Tibial artery (tissue), 4 donors: ENCODE data around the gene USH1G.

Experiments
- DNase-seq, 2 donors: peaks; one replicate each; pipeline ENCODE4 v3.0.0-alpha.2; 2019
- H3K27ac ChIP-seq, 2 donors: fragments of 200-600 bp; sonication (generic) in 1 of 2; 1 replicate in 1 of 2; 2 replicates in 1 of 2; pipeline ENCODE4 v1.5.1; 2018 to 2019; ENCODE audit warnings: mild to moderate bottlenecking in 1 of 2
- H3K27me3 ChIP-seq, 2 donors: fragments of 200-600 bp; sonication (generic) in 1 of 2; one replicate each; pipeline versions ENCODE4 v1.5.1 to v1.6.0; 2016 to 2019
- H3K36me3 ChIP-seq, 3 donors: fragments of 200-600 bp; sonication (generic) in 2 of 3; one replicate each; pipeline ENCODE4 v1.5.1; 2016 to 2019; ENCODE audit warnings: mild to moderate bottlenecking in 2 of 3
- H3K4me1 ChIP-seq, 4 donors: fragments of 200-600 bp; sonication (generic) in 2 of 4; 1 replicate in 3 of 4; 2 replicates in 1 of 4; pipeline ENCODE4 v1.5.1; 2016 to 2019
- H3K4me3 ChIP-seq, 2 donors: fragments of 200-600 bp; sonication (generic) in 1 of 2; 1 replicate in 1 of 2; 2 replicates in 1 of 2; pipeline ENCODE4 v1.5.1; 2018 to 2019; ENCODE audit warnings: mild to moderate bottlenecking in 2 of 2
- H3K9me3 ChIP-seq, 3 donors: fragments of 200-600 bp; sonication (generic) in 1 of 3; one replicate each; pipeline ENCODE4 v1.5.1; 2016 to 2019
- intact Hi-C: fragments of 100-400 bp; cut with DNase I; formaldehyde crosslinking; loops from one replicate; pipeline ENCODE4 v1.15.0; 2023; ENCODE audit warnings: low total_unique reads
- TF ChIP-seq, protein P1 (sequence below), 2 experiments: fragments of 200-600 bp in 1 of 2; fragments of 450-650 bp in 1 of 2; IDR thresholded peaks; one replicate each; pipeline ENCODE4 v1.5.1; 2017 to 2019; ENCODE audit warnings: antibody characterized with exemption in 2 of 2, mild to moderate bottlenecking in 1 of 2, moderate library complexity in 1 of 2

The USH1G gene

DNA sequence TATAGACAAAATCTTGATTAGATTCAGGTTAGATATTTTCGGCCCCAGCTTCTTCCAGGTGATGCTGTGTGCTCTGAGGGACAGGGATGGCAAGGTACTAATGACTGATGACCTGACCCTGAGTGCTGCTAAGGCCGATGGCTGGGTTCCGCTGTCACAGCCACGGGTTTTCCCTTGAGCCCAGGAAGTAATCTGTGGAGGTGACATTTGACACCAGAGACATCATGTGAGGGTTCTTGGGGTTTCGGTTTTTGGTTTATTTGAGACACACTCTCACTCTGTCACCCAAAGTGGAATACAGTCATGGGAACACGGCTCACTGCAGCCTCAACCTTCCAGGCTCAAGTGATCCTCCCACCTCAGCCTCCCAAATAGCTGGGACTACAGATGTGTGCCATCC, 22.5 kb upstream of the USH1G start:
- H3K36me3 ChIP-seq = no peaks in the 10 kb centered on the region
- H3K27me3 ChIP-seq = peaks cover 0 to 75% of the 10 kb centered on the region in 2 donors
- no peak for DNase-seq
- intact Hi-C loops = no loop called here
- TF ChIP-seq, protein P1, sequence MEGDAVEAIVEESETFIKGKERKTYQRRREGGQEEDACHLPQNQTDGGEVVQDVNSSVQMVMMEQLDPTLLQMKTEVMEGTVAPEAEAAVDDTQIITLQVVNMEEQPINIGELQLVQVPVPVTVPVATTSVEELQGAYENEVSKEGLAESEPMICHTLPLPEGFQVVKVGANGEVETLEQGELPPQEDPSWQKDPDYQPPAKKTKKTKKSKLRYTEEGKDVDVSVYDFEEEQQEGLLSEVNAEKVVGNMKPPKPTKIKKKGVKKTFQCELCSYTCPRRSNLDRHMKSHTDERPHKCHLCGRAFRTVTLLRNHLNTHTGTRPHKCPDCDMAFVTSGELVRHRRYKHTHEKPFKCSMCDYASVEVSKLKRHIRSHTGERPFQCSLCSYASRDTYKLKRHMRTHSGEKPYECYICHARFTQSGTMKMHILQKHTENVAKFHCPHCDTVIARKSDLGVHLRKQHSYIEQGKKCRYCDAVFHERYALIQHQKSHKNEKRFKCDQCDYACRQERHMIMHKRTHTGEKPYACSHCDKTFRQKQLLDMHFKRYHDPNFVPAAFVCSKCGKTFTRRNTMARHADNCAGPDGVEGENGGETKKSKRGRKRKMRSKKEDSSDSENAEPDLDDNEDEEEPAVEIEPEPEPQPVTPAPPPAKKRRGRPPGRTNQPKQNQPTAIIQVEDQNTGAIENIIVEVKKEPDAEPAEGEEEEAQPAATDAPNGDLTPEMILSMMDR (IDR thresholded peaks at IDR 0.05) = no peak
- no peak overlapping the region for H3K27ac ChIP-seq
- H3K9me3 ChIP-seq = no peaks in the 10 kb centered on the region
- no peaks in the 10 kb centered on the region for H3K4me1 ChIP-seq
- H3K4me3 ChIP-seq = no peak overlapping the region

DNA sequence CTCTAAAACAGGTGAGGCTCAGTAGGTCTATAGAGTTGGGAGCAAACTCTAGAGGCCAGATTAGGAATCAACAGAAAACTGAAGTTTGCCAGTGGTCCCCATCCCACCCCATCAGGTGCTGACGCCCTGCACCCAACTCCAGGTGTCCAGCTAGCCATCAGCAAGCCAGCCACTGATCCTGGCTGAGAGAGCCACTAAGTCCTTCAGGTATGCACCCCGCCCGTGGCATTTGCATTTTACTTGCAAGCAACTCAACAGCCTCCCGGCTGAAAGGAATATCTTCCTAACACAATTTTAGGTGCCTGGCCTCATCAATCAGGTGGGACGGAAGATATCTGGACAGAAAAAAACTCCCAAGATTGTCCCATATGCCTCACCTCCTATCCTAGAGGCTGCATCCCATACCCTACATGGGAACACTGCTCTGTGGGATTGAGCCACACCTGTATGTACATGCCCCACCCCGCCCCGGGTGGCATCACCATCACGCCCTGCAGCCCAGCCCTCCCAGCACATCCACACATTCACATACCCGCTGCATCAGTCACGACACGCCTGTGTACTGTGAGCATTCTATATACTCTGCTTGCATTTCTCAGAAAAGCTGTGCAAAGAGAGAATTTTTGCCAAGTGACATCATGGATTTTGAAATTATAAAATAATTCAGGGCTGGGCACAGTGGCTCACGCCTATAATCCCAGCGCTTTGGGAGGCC, 20.9 kb upstream of the USH1G start:
- peaks cover 0 to 71% of the 10 kb centered on the region in 2 donors for H3K27me3 ChIP-seq
- intact Hi-C loops = no loop called here

DNA sequence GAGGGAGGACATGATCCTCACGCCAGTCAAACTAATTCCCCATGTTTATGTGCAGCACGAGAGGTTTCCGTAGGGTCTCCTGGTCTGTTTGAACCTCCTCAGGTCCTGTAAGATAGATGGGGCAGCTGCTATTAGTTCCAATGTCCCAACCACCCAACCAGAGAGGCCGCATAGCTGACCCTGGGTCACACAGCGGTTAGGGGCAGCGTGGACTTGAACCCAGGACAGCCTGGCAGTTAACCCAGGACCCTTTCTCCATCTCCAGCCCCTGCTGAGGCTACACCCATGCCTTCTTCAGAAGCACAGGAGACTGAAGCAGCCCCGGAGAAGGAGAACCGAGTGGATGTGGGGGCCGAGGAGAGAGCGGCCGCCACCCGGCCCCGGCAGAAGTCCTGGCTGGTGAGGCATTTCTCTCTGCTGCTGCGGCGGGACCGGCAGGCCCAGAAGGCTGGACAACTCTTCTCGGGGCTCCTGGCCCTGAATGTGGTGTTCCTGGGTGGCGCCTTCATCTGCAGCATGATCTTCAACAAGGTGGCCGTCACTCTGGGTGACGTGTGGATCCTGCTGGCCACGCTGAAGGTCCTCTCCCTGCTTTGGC, 18.2 kb upstream of the USH1G start:
- Histone ChIP-seq H3K4me3 (no peak overlapping the region), H3K4me1 (peaks cover 0 to 2% (median 1%) of the 10 kb centered on the region in 4 donors), H3K36me3 (no peaks in the 10 kb centered on the region), H3K27ac (no peak overlapping the region), H3K9me3 (no peaks in the 10 kb centered on the region), H3K27me3 (peaks cover 0 to 75% of the 10 kb centered on the region in 2 donors)
- TF ChIP-seq, protein P1 (IDR thresholded peaks at IDR 0.05) = no peak
- DNase-seq = no peak
- intact Hi-C loops = no loop called here

More for the DNA sequence above, 20.9 kb upstream of the USH1G start:
- Histone ChIP-seq H3K4me1 (no peaks in the 10 kb centered on the region), H3K36me3 (no peaks in the 10 kb centered on the region), H3K9me3 (no peaks in the 10 kb centered on the region), H3K4me3 (no peak overlapping the region), H3K27ac (no peak overlapping the region)
- TF ChIP-seq, protein P1 (IDR thresholded peaks at IDR 0.05) = no peak
- no peak for DNase-seq

DNA sequence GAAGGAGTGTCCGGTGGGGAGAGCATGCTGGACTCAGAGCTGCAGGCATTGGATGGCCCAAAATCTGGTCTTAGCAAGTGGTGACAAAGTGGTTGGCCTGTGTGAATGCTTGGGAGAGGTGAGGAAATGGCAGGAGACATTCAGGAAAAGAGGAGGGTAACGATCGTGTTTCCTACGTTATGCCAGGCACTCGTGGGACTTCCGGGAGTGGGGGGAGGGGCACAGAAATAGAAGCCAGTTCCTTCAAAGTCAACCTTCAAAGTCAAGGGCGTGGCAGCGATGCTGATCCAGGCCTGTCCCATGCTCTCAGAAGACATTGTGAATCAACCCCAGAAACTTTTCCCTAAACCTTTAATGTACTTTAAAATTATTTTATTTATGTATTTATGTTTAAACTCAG, 16.5 kb upstream of the USH1G start:
- H3K27ac ChIP-seq = no peak overlapping the region
- intact Hi-C loops = no loop called here

DNA sequence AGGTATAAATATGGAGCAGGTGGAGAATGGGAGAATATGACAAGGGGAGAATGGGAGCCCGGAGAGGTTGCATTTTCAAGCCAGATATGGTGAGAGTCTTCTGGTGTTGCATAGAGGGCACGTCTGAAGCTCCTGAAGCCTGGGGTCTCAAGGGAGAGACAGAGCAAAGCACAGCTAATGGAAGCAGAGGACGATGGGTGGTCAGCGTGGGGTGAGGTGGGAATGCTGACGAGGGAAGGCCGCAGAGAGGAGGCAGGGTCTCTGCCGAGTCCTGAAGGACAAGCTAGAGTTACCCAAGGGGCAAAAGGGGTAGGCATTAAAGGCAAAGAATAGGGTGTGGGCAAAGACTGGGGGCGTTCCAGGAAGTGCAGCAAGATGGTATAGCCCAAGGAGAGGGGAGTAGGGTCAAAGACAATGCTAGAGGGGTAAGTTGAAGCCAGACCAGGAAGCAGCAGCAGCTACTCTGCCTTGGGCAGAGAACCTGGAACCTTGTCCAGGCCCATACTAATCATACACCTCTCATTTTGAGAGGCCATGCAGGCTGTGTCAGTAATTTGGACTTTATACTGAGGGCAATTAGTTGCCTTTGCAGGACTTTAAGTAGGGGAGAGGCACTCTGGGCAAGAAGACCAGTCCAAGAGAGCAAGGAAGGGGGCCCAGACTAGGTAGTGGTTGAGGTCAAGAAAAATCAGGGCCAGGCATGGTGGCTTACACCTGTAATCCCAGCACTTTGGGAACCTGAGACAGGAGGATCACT, 15.3 kb upstream of the USH1G start:
- H3K4me3 ChIP-seq = no peak overlapping the region
- no peak for DNase-seq
- H3K9me3 ChIP-seq = no peaks in the 10 kb centered on the region
- intact Hi-C loops = no loop called here
- H3K27ac ChIP-seq = no peak overlapping the region
- H3K4me1 ChIP-seq = peaks cover 0 to 13% (median 6%) of the 10 kb centered on the region in 4 donors
- TF ChIP-seq, protein P1 (IDR thresholded peaks at IDR 0.05) = no peak
- peaks cover 0 to 92% of the 10 kb centered on the region in 2 donors for H3K27me3 ChIP-seq
- no peaks in the 10 kb centered on the region for H3K36me3 ChIP-seq

More for the DNA sequence above, 16.5 kb upstream of the USH1G start:
- Histone ChIP-seq H3K4me1 (peaks cover 0 to 13% (median 6%) of the 10 kb centered on the region in 4 donors), H3K9me3 (no peaks in the 10 kb centered on the region), H3K27me3 (peaks cover 0 to 92% of the 10 kb centered on the region in 2 donors), H3K36me3 (no peaks in the 10 kb centered on the region), H3K4me3 (no peak overlapping the region)
- TF ChIP-seq, protein P1 (IDR thresholded peaks at IDR 0.05) = no peak
- DNase-seq = no peak
